Upper lobe of right lung (tissue), 1 donor: Measurements from ENCODE around the gene EHD3. TPM values are rescaled to one million over a fixed set of nuclear protein-coding genes. Genes with fewer than 3 reads are reported as not detected.

Experiments
- ATAC-seq: fragments of 200-7000 bp; cut with Tn5 transposase; one replicate; pipeline ENCODE4 v1.9.1; 2020; ENCODE audit warnings: mild to moderate bottlenecking, moderate library complexity
- DNase-seq: peaks from one replicate; pipeline ENCODE4 v3.0.0-alpha.2; 2020
- H3K27ac ChIP-seq: fragments of 200-600 bp; one replicate; pipeline ENCODE4 v1.8.0; 2022
- H3K27me3 ChIP-seq: fragments of 200-600 bp; one replicate; pipeline ENCODE4 v1.8.0; 2022; ENCODE audit warnings: mild to moderate bottlenecking
- H3K36me3 ChIP-seq: fragments of 200-600 bp; one replicate; pipeline ENCODE4 v1.8.0; 2022
- H3K4me1 ChIP-seq: fragments of 200-600 bp; one replicate; pipeline ENCODE4 v1.8.0; 2022
- H3K4me3 ChIP-seq: fragments of 200-600 bp; one replicate; pipeline ENCODE4 v1.8.0; 2022; ENCODE audit warnings: mild to moderate bottlenecking
- H3K9me3 ChIP-seq: fragments of 200-600 bp; one replicate; pipeline ENCODE4 v1.8.0; 2022
- CTCF ChIP-seq: fragments of 200-600 bp; IDR thresholded peaks from one replicate; pipeline ENCODE4 v1.8.0; 2022; ENCODE audit warnings: antibody characterized with exemption
- intact Hi-C: fragments of 100-400 bp; cut with DNase I; formaldehyde crosslinking; loops from one replicate; pipeline ENCODE4 v1.11.0; 2022
- total RNA-seq: library from RNA; stranded (reverse); fragmentation: NEBNext Ultra II Directional; extraction: Animal tissue kit (Norgen Biotek cat#: 25700); gene quantifications from one replicate; pipeline ENCODE4 v1.2.1, GENCODE V29; 2021
- donor health status: DM: no; HTN: yes; CAD: no; lungs with severe emphysema.

The EHD3 gene
- total RNA-seq, 1 donor from 2014 or later = 13.0 TPM

- Histone ChIP-seq H3K4me1 (no peaks in the 10 kb centered on the region), H3K4me3 (no peak overlapping the region), H3K36me3 (no peaks in the 10 kb centered on the region), H3K27ac (no peak overlapping the region), H3K27me3 (no peaks in the 10 kb centered on the region), H3K9me3 (no peaks in the 10 kb centered on the region)
- DNase-seq = no peak
- intact Hi-C loops = no loop called here
- no peak for TF ChIP-seq CTCF
- ATAC-seq = no peak
These were observed 42.0 kb upstream of the EHD3 start for GRCh38 chr2:31191931-31192330.

- TF ChIP-seq CTCF = no peak
- intact Hi-C loops = no loop called here
These were observed 41.6 kb upstream of the EHD3 start for GRCh38 chr2:31192396-31192795.

GRCh38 chr2:31192851-31193392 is 41.0 kb upstream of the EHD3 start:
- no peak for TF ChIP-seq CTCF
- Histone ChIP-seq H3K27ac (no peak overlapping the region), H3K4me1 (no peaks in the 10 kb centered on the region), H3K9me3 (no peaks in the 10 kb centered on the region), H3K36me3 (no peaks in the 10 kb centered on the region), H3K27me3 (no peaks in the 10 kb centered on the region), H3K4me3 (no peak overlapping the region)
- ATAC-seq = no peak
- no peak for DNase-seq
- intact Hi-C loops = no loop called here

More at GRCh38 chr2:31192396-31192795, 41.6 kb upstream of the EHD3 start:
- no peak for ATAC-seq
- Histone ChIP-seq H3K36me3 (no peaks in the 10 kb centered on the region), H3K27ac (no peak overlapping the region), H3K4me3 (no peak overlapping the region), H3K9me3 (no peaks in the 10 kb centered on the region), H3K27me3 (no peaks in the 10 kb centered on the region), H3K4me1 (no peaks in the 10 kb centered on the region)
- DNase-seq = no peak

- Histone ChIP-seq H3K27ac (no peak overlapping the region), H3K27me3 (no peaks in the 10 kb centered on the region), H3K9me3 (no peaks in the 10 kb centered on the region), H3K36me3 (no peaks in the 10 kb centered on the region), H3K4me1 (no peaks in the 10 kb centered on the region), H3K4me3 (no peak overlapping the region)
- no peak for TF ChIP-seq CTCF
- intact Hi-C loops = no loop called here
- no peak for ATAC-seq
- DNase-seq = no peak
These were observed 40.1 kb upstream of the EHD3 start for GRCh38 chr2:31193806-31194205.

GRCh38 chr2:31196622-31197021 is 37.3 kb upstream of the EHD3 start:
- ATAC-seq (no peak), DNase-seq (no peak)
- Histone ChIP-seq H3K36me3 (no peaks in the 10 kb centered on the region), H3K4me1 (no peaks in the 10 kb centered on the region), H3K4me3 (no peak overlapping the region), H3K27ac (no peak overlapping the region), H3K9me3 (no peaks in the 10 kb centered on the region), H3K27me3 (no peaks in the 10 kb centered on the region)
- intact Hi-C loops = no loop called here
- TF ChIP-seq CTCF = no peak

GRCh38 chr2:31197166-31197565 is 36.8 kb upstream of the EHD3 start:
- H3K4me1 ChIP-seq = no peaks in the 10 kb centered on the region
- no peaks in the 10 kb centered on the region for H3K36me3 ChIP-seq
- TF ChIP-seq CTCF = no peak
- H3K27me3 ChIP-seq = no peaks in the 10 kb centered on the region
- H3K4me3 ChIP-seq = no peak overlapping the region
- ATAC-seq (peak; percentile 37), DNase-seq (no peak)
- H3K27ac ChIP-seq = no peak overlapping the region
- no peaks in the 10 kb centered on the region for H3K9me3 ChIP-seq
- intact Hi-C loops = no loop called here
